HG03378 (cell line): Measurements from ENCODE around the gene CCSER1.
"Not testable (repeated sequence)": the region's sequence is repeated elsewhere in the genome, so short reads cannot be mapped to it uniquely, and the experiment has no call there.

Experiments used
- ATAC-seq: cut with Tn5 transposase; IDR thresholded peaks from one replicate; pipeline ENCODE4 v1.9.1; 2021; ENCODE audit warnings: mild to moderate bottlenecking, moderate library complexity; ENCODE audit not compliant: unreplicated experiment

The CCSER1 gene

DNA sequence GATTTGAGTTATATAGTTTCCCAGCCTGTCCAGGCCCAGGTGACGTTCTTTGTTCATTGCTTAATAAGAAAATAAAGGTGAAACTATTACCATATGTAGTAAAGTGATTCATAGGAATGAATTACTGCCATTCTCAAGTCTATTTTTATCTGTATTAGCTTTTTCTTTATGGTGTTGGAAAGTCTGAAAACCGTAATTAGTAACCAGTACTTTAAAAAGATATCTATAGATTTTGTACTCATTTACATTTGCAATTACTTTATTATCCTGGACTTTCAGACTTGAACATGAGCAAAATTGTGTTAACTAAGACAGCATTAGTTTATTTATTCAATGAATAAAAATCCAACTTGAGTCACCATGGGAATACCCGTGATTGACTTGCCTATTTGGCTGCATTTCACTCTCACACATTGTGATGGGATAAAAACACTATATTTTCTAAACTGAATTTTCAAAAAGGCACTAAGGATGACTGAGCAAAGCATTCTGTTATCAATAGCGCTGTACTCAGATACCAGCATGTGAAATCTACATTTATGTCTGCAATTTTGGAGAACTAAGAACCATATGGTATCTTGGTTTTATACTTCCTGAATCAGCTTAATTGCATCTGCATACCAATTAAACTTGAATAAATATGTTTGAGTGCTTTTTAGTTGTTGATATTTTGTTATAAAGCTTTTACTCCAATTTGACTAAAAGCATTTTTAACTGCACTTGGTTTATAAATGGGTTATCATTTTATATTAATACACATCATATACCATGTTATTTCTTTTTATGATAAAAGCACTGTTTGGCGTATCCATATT, 154.6 kb downstream of the CCSER1 start:
- ATAC-seq = no peak

DNA sequence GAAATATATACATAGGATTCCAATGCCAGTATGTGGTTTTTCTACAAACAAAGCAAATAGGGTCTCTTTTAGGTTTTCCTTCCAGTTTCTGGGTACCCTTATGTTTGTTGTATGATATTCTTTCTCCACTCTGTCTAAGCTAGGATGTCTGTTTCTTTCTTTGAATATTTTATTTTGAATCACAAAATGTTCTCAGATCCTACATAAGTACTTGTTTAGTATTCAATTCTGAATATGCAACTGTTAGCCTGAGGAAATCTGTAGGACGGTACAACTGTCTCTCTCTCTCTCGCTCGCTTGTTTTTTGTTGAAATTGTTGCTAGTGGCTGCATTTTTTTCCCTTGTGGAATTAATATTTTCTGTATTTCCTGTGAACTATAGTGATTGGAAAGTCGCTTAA, 163.2 kb downstream of the CCSER1 start:
- ATAC-seq = no peak

DNA sequence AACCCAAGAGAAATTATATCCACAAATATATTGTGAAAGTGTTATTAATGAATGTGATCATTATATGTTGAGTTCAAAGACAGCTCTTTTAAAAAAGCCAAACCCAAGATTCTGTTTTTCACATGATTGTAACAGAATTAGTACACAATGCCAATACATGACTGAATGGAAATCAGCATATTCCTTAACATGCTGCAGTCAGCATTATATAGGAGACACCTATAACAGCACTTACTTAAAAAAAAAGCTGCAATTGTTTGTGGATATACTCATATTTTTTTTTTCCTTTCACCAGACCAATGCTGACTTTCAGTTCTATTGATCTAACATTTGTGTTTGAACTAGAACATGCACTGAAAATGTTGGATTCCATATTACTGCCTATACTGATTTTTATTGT, 165.2 kb downstream of the CCSER1 start:
- ATAC-seq = no peak

DNA sequence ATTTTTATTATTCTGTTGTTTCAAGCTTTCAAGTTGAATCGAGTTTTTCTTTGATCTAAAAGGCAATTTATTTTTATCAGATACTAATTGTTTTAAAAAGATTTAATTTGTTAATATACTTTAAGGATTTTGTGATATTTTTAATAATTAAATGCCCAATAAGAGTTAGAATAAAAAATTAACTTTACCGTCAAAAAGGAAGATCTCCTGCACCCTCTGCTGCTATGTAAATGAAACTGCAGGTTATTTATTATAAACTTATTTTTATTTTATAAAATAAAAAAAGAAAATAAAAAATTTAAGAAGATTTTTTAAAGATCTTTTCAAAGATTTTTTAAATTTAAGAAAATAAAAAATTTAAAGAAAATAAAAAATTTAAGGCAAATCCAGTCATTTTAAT, 166.1 kb downstream of the CCSER1 start:
- ATAC-seq = no peak

DNA sequence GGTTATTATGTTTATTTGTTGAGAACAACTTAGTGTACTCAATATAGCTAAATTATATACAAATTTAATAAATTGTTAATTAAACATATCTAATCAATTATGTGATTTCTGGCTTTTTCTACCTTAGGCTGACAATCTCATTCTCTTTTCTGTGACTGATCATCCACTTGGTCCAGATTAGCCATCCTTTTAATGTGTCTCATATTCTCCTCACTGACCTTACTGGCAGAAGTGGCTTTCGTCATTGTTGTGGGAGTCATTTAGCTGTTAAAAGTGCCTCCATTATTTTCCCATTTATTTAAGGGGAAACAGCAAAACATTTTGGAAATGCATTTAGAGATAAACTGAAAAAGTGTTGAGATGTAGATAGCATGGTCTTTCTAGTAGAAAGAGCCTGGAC, 172.2 kb downstream of the CCSER1 start:
- ATAC-seq = no peak

DNA sequence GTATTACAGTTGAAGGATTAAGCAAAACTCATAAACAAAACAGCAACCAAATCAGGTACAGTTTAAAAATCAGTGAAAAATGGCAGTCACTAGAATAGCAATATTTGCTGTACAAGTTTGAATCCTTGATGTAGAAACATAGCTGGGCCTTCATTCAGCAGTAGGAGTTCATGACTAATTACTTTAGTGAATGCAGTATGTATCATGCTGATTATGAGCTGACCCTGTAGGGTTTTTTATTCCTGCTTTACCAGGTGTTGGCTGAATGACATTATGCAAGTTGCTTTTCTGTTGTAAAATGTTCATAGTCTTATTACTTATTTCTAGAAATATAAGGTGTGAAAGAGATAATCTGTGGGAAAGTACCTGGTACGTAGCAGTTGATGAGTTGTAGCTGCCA, 179.6 kb downstream of the CCSER1 start:
- no peak for ATAC-seq

DNA sequence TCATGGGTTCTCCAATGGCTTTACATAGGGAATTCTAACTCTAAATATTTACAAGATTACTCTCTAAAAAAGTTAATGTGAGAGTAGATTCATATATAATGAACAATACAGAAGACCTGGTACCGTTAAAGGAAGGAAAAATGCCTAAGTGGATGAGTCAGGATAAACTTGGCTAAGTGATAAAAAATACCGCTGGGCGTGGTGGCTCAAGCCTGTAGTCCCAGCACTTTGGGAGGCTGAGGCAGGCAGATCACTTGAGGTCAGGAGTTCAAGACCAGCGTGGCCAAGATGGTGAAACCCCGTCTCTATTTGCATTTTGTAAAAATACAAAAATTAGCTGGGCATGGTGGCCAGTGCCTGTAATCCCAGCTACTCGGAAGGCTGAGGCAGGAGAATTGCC, 189.9 kb downstream of the CCSER1 start:
- not testable (repeated sequence) for ATAC-seq

DNA sequence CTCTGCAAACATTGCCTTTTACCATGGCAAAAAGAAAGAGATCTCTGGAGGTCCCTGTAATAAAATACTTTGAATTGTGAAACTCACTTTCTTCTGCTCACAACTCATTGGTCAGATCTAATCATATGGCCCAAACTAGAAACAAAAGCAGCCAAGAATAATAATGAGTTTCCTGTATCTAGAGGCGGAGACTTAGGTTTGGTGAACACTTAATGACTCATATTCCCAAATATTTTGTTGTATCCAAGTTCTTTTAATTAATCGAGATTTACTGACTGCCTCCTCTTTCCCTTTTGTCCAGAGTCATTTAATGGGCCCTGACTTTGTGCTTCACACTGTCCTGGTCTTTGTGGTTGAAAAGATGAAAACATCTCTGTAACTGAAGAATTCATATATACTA, 190.6 kb downstream of the CCSER1 start:
- no peak for ATAC-seq

DNA sequence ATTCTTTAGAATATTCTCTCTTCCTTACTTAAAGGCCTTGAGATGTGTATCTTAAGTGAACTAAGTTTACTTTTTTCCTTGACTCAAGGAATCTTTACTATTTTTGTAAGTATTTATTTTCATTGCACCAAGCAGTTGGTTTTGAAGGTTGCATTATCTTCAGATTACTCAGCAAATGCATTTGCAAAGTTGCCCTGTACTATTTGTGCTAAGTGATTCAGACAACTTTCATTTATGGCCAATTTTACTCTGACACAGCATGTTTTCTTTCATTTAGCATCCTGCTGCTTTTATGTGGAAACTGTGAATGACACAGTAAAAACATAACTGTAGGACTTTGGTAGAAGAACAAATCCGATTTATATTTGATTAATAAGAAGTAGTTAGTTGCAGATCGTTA, 191.0 kb downstream of the CCSER1 start:
- ATAC-seq = no peak

DNA sequence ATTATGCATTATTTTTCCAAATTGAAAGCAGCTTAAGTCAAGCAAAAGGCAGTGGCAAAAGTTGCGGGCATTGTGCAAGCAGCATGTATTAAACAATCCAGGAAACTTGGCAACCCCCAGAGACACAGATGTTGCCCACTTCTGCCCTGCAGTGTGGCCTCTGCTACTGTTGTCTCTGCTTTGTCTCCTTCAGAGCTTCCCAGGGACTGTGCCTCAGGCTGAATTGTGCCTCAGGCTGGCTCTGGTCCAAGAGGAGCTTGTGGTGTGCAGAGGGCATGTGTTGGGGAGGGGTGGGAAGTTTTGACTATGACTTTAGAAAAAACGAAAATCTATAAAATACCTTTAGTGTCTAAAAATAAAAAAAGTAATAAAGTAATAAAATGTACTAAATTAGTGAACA, 201.4 kb downstream of the CCSER1 start:
- ATAC-seq = no peak

DNA sequence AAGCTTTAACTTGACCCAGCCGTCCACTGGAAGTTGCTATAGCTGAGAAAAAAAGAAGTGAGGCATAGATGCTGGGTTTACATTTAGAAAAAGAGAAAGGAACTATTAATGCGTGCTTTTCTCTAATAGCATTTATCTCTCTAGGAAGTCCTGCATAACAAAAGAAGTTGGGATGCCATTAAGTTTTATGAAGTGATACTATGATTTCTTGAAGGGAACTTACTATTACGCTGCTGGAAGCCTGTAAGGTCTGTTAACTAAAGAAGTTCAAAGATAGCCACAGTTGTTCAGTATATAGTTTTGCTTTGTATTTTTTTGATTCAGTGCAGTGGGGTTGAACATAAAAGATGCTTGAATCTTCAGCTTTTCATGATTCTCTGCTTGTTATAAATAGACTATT, 203.4 kb downstream of the CCSER1 start:
- no peak for ATAC-seq

DNA sequence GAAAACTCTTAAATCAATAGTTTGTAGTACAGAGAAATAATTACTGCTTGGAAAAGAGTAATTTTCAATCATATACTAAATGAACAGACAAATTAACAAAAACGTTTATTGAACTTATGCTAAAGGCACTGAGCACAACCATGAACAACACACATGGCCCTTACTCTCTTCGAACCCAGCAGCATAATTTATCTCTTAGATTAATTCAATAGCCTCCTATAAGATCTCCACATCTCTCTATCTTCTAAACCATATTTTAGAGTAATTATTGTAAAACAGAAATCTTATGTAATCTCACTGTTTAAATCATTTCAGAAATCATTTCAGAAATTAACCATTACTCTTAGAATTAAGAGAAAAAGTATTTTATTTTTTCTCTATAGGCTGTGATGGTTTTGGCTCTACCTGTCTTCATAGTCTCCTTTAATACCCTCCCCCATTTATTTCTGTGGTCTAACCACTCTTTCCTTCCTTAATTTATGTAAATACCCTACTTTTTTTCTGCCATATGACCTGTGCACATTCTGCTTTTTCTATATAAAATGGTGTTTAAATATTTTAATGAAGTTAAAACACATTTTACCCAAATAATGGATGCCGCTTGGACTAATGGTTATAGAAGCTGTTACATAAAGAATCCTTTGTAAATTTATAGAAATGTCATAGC, 218.5 kb downstream of the CCSER1 start:
- no peak for ATAC-seq

DNA sequence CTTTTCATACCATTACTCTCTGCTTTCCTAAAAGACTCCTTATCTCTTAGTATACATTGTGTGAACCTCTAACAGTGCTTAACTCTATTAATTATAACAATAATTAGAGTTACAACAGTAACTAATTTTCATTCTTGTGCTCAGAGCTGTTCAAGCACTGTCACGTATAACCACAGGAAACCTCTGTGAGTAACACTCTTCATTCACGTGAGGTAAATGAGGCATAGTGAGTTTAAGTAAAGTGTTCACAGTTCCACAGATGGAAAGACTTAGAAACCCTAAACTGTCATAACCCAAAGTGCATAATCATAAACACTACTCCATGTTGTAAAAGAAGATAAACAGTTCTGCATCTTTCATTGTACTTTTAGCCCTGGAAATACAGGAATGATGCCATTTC, 222.4 kb downstream of the CCSER1 start:
- no peak for ATAC-seq

DNA sequence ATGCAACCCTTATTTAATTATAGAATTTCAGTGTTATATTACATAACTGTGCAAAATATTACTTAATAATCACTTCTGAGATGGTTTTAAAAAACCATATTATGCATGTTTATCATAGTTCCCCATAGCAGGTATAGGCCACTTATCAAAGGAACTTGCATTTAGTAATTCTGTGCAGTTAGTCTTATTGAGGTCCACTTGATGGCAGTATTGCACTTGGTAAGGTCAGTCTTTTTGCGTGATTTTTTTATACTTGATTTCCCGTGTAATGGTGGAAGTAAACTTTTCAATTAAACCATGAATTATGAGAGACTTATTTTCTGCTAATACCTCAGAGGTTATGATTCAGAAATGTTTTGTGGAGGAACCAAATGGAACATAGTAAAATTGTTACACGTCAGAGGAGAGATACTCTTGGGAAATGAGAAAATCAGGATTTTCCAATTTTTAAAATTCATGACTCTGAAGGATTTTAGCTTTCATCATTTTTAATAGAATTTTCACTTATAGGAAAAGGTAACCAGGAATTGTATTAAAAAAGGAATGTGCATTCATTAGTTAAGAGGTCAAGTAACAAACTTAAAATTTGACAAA, 230.0 kb downstream of the CCSER1 start:
- ATAC-seq = no peak

DNA sequence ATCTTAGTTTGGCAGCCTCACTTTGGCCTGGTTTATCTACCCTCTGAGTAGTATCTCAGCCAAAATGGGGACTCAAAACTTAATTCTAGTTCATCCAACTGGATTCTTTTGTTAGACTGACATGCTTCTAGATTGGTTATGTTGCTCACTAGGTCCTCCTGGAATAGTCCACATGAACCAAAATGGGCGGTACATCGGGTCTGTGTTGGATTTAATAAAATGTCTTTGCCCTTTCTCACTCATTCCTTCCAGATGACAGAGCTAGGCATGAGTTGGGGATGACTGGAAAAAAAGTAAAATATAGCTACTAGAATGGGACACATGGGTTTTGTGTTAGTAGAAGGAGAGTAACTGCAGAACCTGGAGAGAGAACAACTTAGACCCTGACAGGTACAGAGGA, 247.9 kb downstream of the CCSER1 start:
- ATAC-seq = no peak

DNA sequence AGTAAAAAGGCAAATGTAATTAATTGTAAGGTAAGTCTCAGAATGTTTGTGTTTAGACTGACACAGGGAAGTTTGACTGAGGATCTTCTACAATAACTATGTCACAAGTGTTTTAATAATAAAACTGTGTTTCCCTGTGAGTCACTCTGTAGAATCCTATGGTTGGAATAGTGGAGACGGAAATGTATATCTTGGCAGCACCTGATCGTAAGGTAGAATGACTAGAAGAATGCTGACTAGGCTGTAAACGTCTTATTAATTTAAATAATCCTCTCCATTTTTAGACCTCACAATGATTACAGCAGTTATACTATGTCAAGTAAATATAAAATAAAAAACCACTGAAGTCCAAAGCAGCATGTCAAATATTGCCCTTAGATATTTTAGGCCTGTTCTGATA, 266.0 kb downstream of the CCSER1 start:
- no peak for ATAC-seq

DNA sequence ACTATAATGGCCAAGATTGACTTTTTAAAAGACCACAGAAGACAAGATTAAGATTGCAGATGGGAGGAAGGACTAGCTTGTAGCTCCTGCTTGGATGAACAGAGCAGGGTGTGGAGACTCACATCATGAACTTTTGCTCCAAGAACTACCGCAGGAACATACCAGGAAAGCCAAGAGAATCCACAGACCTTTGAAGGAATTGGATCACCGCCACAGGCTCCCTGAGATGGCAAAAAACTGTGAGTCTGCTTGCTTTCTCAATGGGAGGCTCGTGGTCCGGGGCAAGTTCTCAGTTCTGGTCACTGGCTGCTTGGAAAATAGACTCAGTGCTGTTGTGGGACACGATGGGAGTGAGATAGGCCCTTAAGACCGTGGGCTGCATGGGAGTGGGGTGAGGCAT, 276.6 kb downstream of the CCSER1 start:
- ATAC-seq = no peak

DNA sequence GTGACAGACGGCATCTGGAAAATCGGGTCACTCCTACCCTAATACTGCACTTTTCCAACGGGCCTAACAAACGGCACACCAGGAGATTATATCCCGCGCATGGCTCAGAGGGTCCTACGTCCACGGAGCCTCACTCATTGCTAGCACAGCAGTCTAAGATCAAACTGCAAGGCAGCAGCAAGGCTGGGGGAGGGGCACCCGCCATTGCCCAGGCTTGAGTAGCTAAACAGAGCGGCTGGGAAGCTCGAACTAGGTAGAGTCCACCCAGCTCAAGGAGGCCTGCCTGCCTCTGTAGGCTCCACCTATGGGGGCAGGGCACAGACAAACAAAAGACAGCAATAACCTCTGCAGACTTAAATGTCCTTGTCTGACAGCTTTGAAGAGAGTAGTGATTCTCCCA, 280.7 kb downstream of the CCSER1 start:
- ATAC-seq = not testable (repeated sequence)

DNA sequence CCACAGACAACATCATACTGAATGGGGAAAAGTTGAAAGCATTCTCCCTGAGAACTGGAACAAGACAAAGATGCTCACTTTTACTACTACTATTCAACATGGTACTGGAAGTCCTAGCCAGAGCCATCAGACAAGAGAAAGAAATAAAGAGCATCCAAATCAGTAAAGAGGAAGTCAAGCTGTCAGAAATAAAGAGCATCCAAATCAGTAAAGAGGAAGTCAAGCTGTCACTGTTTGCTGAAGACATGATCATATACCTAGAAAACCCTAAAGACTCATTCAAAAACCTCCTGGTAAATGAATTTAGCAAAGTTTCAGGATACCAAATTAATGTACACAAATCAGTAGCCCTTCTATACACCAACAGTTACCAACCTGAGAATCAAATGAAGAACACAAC, 285.6 kb downstream of the CCSER1 start:
- not testable (repeated sequence) for ATAC-seq

DNA sequence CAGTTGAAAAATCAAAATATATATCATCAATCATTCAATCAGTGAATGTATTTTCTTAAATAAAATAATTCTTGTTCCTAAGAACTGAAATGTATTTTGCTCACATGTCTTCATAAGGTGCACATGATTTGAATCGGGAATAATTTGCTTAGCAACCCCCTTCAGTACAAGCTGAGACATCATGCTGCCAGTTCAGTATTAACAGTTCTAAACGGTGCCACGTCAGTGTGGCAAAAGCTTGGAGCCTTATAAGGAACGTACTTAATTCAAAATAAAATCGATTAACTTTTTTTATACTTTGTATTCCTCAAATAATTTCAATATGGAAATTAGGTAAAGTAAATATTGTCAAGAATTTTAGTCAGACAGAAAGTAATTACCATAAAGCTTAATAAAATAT, 287.9 kb downstream of the CCSER1 start:
- no peak for ATAC-seq

DNA sequence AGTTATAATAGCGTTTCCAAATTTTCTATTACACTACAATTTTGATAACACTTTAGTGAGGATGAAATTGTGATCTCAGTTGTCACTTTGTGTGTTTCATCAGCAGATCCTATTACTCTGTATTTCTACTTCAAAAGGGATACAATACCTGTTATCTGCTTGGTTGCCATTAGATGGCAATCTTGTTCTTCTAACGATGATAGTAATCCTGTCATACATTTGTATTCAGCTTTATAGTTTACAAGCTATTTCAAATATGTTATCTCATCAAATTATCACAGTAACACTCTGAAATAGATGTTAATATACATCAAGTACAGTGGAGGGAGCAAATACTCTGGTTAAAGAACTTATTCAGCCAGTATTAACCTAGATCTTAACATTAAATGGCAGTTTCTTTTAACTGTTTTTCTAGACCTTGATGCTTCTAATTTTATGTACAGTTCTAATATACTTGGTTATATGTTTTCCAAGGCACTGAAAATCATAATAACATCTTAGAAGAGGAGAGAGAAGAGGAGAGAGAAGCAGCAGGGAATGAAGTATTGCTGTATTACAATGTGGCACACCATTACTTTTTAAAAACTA, 292.0 kb downstream of the CCSER1 start:
- peak; percentile 94 for ATAC-seq

DNA sequence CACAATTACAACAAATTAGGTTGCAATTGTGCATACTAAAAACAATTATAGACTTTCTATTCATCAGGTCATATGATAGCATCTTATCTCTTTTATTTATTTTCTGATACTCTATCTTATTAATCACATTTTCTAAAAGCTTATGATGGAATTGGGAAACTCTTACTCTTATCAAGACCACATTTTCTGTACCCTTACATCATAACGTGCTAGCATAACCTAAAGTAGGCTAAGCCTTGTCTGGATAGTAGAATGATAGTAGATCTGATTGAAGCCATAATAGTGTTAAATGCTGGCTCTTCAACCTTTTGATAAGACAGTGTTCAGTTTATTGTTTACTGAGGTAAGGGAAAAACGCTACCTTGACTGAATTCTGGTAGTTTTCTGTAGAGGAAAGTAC, 294.0 kb downstream of the CCSER1 start:
- no peak for ATAC-seq
